Measurements from ENCODE around the gene ABCA2. TPM values are rescaled to one million over a fixed set of nuclear protein-coding genes. Genes with fewer than 3 reads are reported as not detected.

The ABCA2 gene
- total RNA-seq, 2 donors from 2014 or later = 37.2 to 60.5 TPM

- Histone ChIP-seq H3K4me3 (no peak overlapping the region), H3K9me3 (no peaks in the 10 kb centered on the region), H3K4me1 (ENCODE audit: control insufficient read depth in 1 of 2, low read depth in 2 of 2) (peaks cover 8 to 17% of the 10 kb centered on the region in 2 donors), H3K36me3 (peaks cover 5% of the 10 kb centered on the region), H3K27ac (no peak overlapping the region), H3K27me3 (replicated peaks; ENCODE audit: insufficient read depth) (no peaks in the 10 kb centered on the region)
- ATAC-seq (ENCODE audit: insufficient number of reproducible peaks, low FRiP score, low read depth) (no peak), DNase-seq (ENCODE audit: low spot score) (no peak)
- TF ChIP-seq CTCF (IDR thresholded peaks at IDR 0.05) = no peak
Measured at GRCh38 chr9:137022662-137023008, 5.4 kb downstream of the ABCA2 start.

- no peak for TF ChIP-seq CTCF (IDR thresholded peaks at IDR 0.05)
- DNase-seq (ENCODE audit: low spot score) = no peak
- H3K4me1 ChIP-seq (ENCODE audit: control insufficient read depth in 1 of 2, low read depth in 2 of 2) = peaks cover 5 to 12% of the 10 kb centered on the region in 2 donors
- ATAC-seq (ENCODE audit: insufficient number of reproducible peaks, low FRiP score, low read depth) = no peak
- no peak overlapping the region for H3K4me3 ChIP-seq
- H3K27me3 ChIP-seq (replicated peaks; ENCODE audit: insufficient read depth) = no peaks in the 10 kb centered on the region
- no peak overlapping the region for H3K27ac ChIP-seq
- no peaks in the 10 kb centered on the region for H3K9me3 ChIP-seq
- H3K36me3 ChIP-seq = peaks cover 10% of the 10 kb centered on the region
Measured at GRCh38 chr9:137021979-137022661, 5.9 kb downstream of the ABCA2 start.

DNA sequence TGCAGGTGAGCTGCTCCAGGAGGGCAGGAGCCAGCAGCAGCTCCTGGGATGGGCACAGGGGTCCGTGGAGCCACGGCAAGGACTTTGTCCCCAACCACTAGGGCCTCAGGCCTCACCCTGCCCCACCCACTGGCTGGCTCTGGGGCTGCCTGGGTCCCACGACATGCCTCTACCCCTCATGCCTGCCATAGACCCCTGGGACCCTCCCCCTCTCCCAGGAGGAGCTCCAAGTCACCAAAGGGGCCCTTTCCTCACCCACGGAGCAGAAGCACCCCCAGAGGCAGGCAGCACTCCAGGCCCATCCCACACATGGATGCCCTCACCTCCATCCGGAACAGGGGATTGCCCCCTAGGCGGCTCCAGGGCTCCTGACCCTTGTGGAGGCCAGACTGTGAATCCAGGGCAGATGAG lies 6.5 kb downstream of the ABCA2 start:
- no peak overlapping the region for H3K4me3 ChIP-seq
- H3K27ac ChIP-seq = no peak overlapping the region
- H3K4me1 ChIP-seq (ENCODE audit: control insufficient read depth in 1 of 2, low read depth in 2 of 2) = peaks cover 0 to 6% of the 10 kb centered on the region in 2 donors
- H3K9me3 ChIP-seq = no peaks in the 10 kb centered on the region
- DNase-seq (ENCODE audit: low spot score) = no peak
- H3K36me3 ChIP-seq = peaks cover 12% of the 10 kb centered on the region
- no peak for TF ChIP-seq CTCF (IDR thresholded peaks at IDR 0.05)
- ATAC-seq (ENCODE audit: insufficient number of reproducible peaks, low FRiP score, low read depth) = no peak
- no peaks in the 10 kb centered on the region for H3K27me3 ChIP-seq (replicated peaks; ENCODE audit: insufficient read depth)

GRCh38 chr9:137020771-137021567 lies 7.1 kb downstream of the ABCA2 start:
- DNase-seq (ENCODE audit: low spot score) = no peak
- no peak for ATAC-seq (ENCODE audit: insufficient number of reproducible peaks, low FRiP score, low read depth)
- Histone ChIP-seq H3K36me3 (peaks cover 14% of the 10 kb centered on the region), H3K27me3 (replicated peaks; ENCODE audit: insufficient read depth) (no peaks in the 10 kb centered on the region), H3K4me1 (ENCODE audit: control insufficient read depth in 1 of 2, low read depth in 2 of 2) (peaks cover 0 to under 1% of the 10 kb centered on the region in 2 donors), H3K9me3 (no peaks in the 10 kb centered on the region), H3K27ac (no peak overlapping the region), H3K4me3 (no peak overlapping the region)
- TF ChIP-seq CTCF (IDR thresholded peaks at IDR 0.05) = no peak

GRCh38 chr9:137019891-137020683 lies 8.0 kb downstream of the ABCA2 start:
- Histone ChIP-seq H3K4me1 (ENCODE audit: control insufficient read depth in 1 of 2, low read depth in 2 of 2) (no peaks in the 10 kb centered on the region), H3K27ac (no peak overlapping the region), H3K4me3 (no peak overlapping the region), H3K36me3 (peaks cover 15% of the 10 kb centered on the region), H3K9me3 (no peaks in the 10 kb centered on the region), H3K27me3 (replicated peaks; ENCODE audit: insufficient read depth) (no peaks in the 10 kb centered on the region)
- TF ChIP-seq CTCF (IDR thresholded peaks at IDR 0.05) = no peak
- ATAC-seq (ENCODE audit: insufficient number of reproducible peaks, low FRiP score, low read depth) = no peak
- no peak for DNase-seq (ENCODE audit: low spot score)

Data from thoracic aorta (tissue), 2 donors.